CD4-positive, alpha-beta T cell (primary cell): ENCODE measurements around the gene STX10. TPM values are rescaled to one million over a fixed set of nuclear protein-coding genes. Genes with fewer than 3 reads are reported as not detected.

ENCODE experiments used
- ATAC-seq: fragments of 200-7000 bp; cut with Tn5 transposase; one replicate; pipeline ENCODE4 v1.10.0; 2022; ENCODE audit warnings: mild to moderate bottlenecking; ENCODE audit not compliant: poor library complexity
- CTCF ChIA-PET: fragments of 350-600 bp; sonication (Branson Sonifier 250); formaldehyde crosslinking; loops from one replicate; lab custom pipeline; 2021; ENCODE audit warnings: antibody characterized with exemption, inconsistent platforms; lab: Charles Lee
- POLR2A ChIA-PET: fragments of 350-600 bp; sonication (Branson Sonifier 250); formaldehyde crosslinking; loops from one replicate; lab custom pipeline; 2021; ENCODE audit warnings: antibody characterized with exemption, inconsistent platforms; lab: Charles Lee
- DNase-seq, 14 experiments: peaks; one replicate each; pipeline ENCODE4 v3.0.0-alpha.2; 2013 to 2020; ENCODE audit warnings: mixed read lengths in 2 of 14
- H3K27ac ChIP-seq, 2 donors: one replicate each; pipeline versions ENCODE4 v1.5.1 to v1.7.0; 2013; ENCODE audit warnings: low read length in 2 of 2, low read depth in 1 of 2, mild to moderate bottlenecking in 1 of 2
- H3K27me3 ChIP-seq, 2 experiments: 1 replicate in 1 of 2; 2 replicates in 1 of 2; pipeline versions ENCODE4 v1.6.1 to v1.7.0; 2013; ENCODE audit warnings: low read length in 2 of 2, control low read depth in 1 of 2, mild to moderate bottlenecking in 1 of 2, moderate library complexity in 1 of 2; ENCODE audit not compliant: insufficient read depth in 2 of 2, control insufficient read depth in 1 of 2
- H3K36me3 ChIP-seq: one replicate; pipeline ENCODE4 v1.6.1; 2013; ENCODE audit warnings: low read length, control low read depth; ENCODE audit not compliant: insufficient read depth
- H3K4me1 ChIP-seq: one replicate; pipeline ENCODE4 v1.6.1; 2013; ENCODE audit warnings: low read length, control low read depth; ENCODE audit not compliant: insufficient read depth
- H3K4me3 ChIP-seq: one replicate; pipeline ENCODE4 v1.5.1; 2013; ENCODE audit warnings: mild to moderate bottlenecking, low read length, moderate library complexity
- H3K9me3 ChIP-seq, 2 experiments: 1 replicate in 1 of 2; 2 replicates in 1 of 2; pipeline versions ENCODE4 v1.6.1 to v1.7.0; 2013; ENCODE audit warnings: low read length in 2 of 2, mild to moderate bottlenecking in 2 of 2, control low read depth in 1 of 2, moderate library complexity in 1 of 2; ENCODE audit not compliant: control insufficient read depth in 1 of 2, insufficient read depth in 1 of 2
- H3K27ac Mint-ChIP-seq: one replicate; pipeline ENCODE4 v1.8.0; 2020; ENCODE audit warnings: mixed read lengths
- H3K27me3 Mint-ChIP-seq: one replicate; pipeline ENCODE4 v1.8.0; 2021; ENCODE audit warnings: mixed read lengths
- H3K36me3 Mint-ChIP-seq: one replicate; pipeline ENCODE4 v1.8.0; 2021; ENCODE audit warnings: low read depth, mixed read lengths
- H3K4me1 Mint-ChIP-seq: one replicate; pipeline ENCODE4 v1.8.0; 2021; ENCODE audit warnings: low read depth, mixed read lengths
- H3K4me3 Mint-ChIP-seq: one replicate; pipeline ENCODE4 v1.8.0; 2020; ENCODE audit warnings: mild to moderate bottlenecking, mixed read lengths
- H3K9me3 Mint-ChIP-seq: one replicate; pipeline ENCODE4 v1.8.0; 2020; ENCODE audit warnings: mixed read lengths
- CTCF ChIP-seq: fragments of 200-600 bp; IDR thresholded peaks from one replicate; pipeline ENCODE4 v1.8.0; 2022; ENCODE audit warnings: antibody characterized with exemption, mild to moderate bottlenecking
- intact Hi-C, 2 experiments: fragments of 100-400 bp; cut with DNase I in 1 of 2; cut with micrococcal nuclease in 1 of 2; formaldehyde crosslinking; loops; one replicate each; pipeline versions ENCODE4 v1.15.1 to v1.9.0; 2023 to 2025; cut with DNase I, micrococcal nuclease
- total RNA-seq, 174 experiments: library from RNA in 2 of 174; stranded (reverse) in 2 of 174; gene quantifications; one replicate each; pipeline ENCODE4 v1.2.3 and lab custom pipeline; 2021 to 2026

STX10 gene
- total RNA-seq, 2 experiments from 2014 or later: 40.9 to 43.9 TPM

GRCh38 chr19:13094106-13094504 is 56.1 kb downstream of the STX10 start:
- Mint-ChIP-seq H3K27ac (no peak overlapping the region), H3K4me3 (peak overlapping the region; percentile 51), H3K4me1 (peaks cover 33% of the 10 kb centered on the region), H3K9me3 (no peaks in the 10 kb centered on the region), H3K36me3 (no peaks in the 10 kb centered on the region), H3K27me3 (peaks cover 30% of the 10 kb centered on the region)
- Histone ChIP-seq H3K4me3 (no peak overlapping the region), H3K27me3 (peaks cover 23% of the 10 kb centered on the region in 2 experiments), H3K9me3 (no peaks in the 10 kb centered on the region), H3K36me3 (no peaks in the 10 kb centered on the region), H3K4me1 (peaks cover 54% of the 10 kb centered on the region), H3K27ac (no peak overlapping the region)
- ChIA-PET POLR2A (interaction anchor here (0.7 to 3.6 kb wide), 5 partner anchors 11 to 129 kb away, joined by 3 to 16 read pairs (median 6); no protein-coding TSS in a partner anchor), CTCF (interaction anchor here (1.1 to 4.4 kb wide), 7 partner anchors 9 to 156 kb away, joined by 3 to 83 read pairs (median 25); partner anchors contain the start of gene CALR)
- no peak for ATAC-seq
- peak; percentile 46 for TF ChIP-seq CTCF
- intact Hi-C loops: loop anchor here in 1 of 2 experiments (1.0 kb wide), 1 partner anchor 116 kb away; no protein-coding TSS in a partner anchor
- no peak for DNase-seq

Other genes with a start within 250 kb of the STX10 start
- 1 to 10 TPM; 2.1 to 3.5 TPM for gene SYCE2, start 231.1 kb downstream of the STX10 start, total RNA-seq
- 10 to 100 TPM; 17.2 TPM for gene FARSA, start 216.7 kb downstream of the STX10 start, total RNA-seq
- 100 to 1,000 TPM; 558 to 559 TPM for gene CALR, start 211.8 kb downstream of the STX10 start, total RNA-seq
- 10 to 100 TPM; 90.0 to 92.7 TPM for gene RAD23A, start 204.5 kb downstream of the STX10 start, total RNA-seq
- gene GADD45GIP1, start 193.2 kb downstream of the STX10 start, total RNA-seq: 10 to 100 TPM; 12.1 to 12.8 TPM
- not detected for gene DAND5, start 180.8 kb downstream of the STX10 start, total RNA-seq
- 1 to 10 TPM; 3.0 to 3.3 TPM for gene NFIX, start 154.9 kb downstream of the STX10 start, total RNA-seq
- gene LYL1, start 47.5 kb downstream of the STX10 start, total RNA-seq: 1 to 10 TPM; 1.9 to 2.1 TPM
- gene TRMT1, start 33.6 kb downstream of the STX10 start, total RNA-seq: 10 to 100 TPM; 60.5 to 63.4 TPM
- 10 to 100 TPM; 13.0 to 13.5 TPM for gene NACC1, start 32.1 kb downstream of the STX10 start, total RNA-seq
- gene IER2, start within 50 bp of the STX10 start, total RNA-seq: 100 to 1,000 TPM; 254 to 255 TPM